ENCODE data around the gene MARCHF3. TPM values are rescaled to one million over a fixed set of nuclear protein-coding genes. Genes with fewer than 3 reads are reported as not detected.

Gene MARCHF3
- total RNA-seq, 1 experiment from 2014 or later = 16.1 TPM

GRCh38 chr5:126988021-126988569 lies 42.3 kb downstream of the MARCHF3 start:
- H3K4me1 Mint-ChIP-seq = peaks cover 34% of the 10 kb centered on the region
- H3K27ac Mint-ChIP-seq = peak overlapping the region; percentile 91
- H3K36me3 Mint-ChIP-seq = peaks cover 13% of the 10 kb centered on the region
- no peaks in the 10 kb centered on the region for H3K27me3 Mint-ChIP-seq (ENCODE audit: low read depth)
- ChIA-PET POLR2A (no interaction called here), CTCF (no interaction called here)
- no peak for ATAC-seq
- no peak for TF ChIP-seq ZNF138 (CRISPR knock-in tag; conservative IDR thresholded peaks at IDR 0.05)
- H3K4me3 Mint-ChIP-seq = no peak overlapping the region
- DNase-seq (ENCODE audit: low spot score) = no peak
- peaks cover 15% of the 10 kb centered on the region for H3K9me3 Mint-ChIP-seq

- DNase-seq (ENCODE audit: low spot score) (no peak), ATAC-seq (peak; percentile 36; the same call in 1 of the 2 replicates)
- Mint-ChIP-seq H3K27me3 (ENCODE audit: low read depth) (no peaks in the 10 kb centered on the region), H3K4me3 (no peak overlapping the region), H3K36me3 (peaks cover 13% of the 10 kb centered on the region), H3K9me3 (peaks cover 15% of the 10 kb centered on the region), H3K4me1 (peaks cover 34% of the 10 kb centered on the region), H3K27ac (peak overlapping the region; percentile 91)
- CTCF ChIA-PET = no interaction called here
- TF ChIP-seq FOXJ3 (CRISPR knock-in tag; IDR thresholded peaks at IDR 0.05; ENCODE audit: borderline replicate concordance) (no peak), ZNF317 (CRISPR knock-in tag; IDR thresholded peaks at IDR 0.05; ENCODE audit: borderline replicate concordance, low read depth) (no peak), ZBTB43 (CRISPR knock-in tag; IDR thresholded peaks at IDR 0.05) (no peak), PREB (CRISPR knock-in tag; IDR thresholded peaks at IDR 0.05; ENCODE audit: borderline replicate concordance) (no peak), CREB1 (CRISPR knock-in tag; IDR thresholded peaks at IDR 0.05) (no peak), IRF2 (CRISPR knock-in tag; IDR thresholded peaks at IDR 0.05; ENCODE audit: borderline replicate concordance, low read depth) (no peak), ATF3 (CRISPR knock-in tag; conservative IDR thresholded peaks at IDR 0.05) (no peak), ETV6 (CRISPR knock-in tag; IDR thresholded peaks at IDR 0.05) (no peak), USF2 (CRISPR knock-in tag; IDR thresholded peaks at IDR 0.05) (no peak), TEAD1 (CRISPR knock-in tag; IDR thresholded peaks at IDR 0.05) (no peak), OVOL2 (CRISPR knock-in tag; IDR thresholded peaks at IDR 0.05; ENCODE audit: borderline replicate concordance) (no peak), CTCF (IDR thresholded peaks at IDR 0.05) (no peak)
- TF ChIP-seq, protein P1, sequence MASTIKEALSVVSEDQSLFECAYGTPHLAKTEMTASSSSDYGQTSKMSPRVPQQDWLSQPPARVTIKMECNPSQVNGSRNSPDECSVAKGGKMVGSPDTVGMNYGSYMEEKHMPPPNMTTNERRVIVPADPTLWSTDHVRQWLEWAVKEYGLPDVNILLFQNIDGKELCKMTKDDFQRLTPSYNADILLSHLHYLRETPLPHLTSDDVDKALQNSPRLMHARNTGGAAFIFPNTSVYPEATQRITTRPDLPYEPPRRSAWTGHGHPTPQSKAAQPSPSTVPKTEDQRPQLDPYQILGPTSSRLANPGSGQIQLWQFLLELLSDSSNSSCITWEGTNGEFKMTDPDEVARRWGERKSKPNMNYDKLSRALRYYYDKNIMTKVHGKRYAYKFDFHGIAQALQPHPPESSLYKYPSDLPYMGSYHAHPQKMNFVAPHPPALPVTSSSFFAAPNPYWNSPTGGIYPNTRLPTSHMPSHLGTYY (CRISPR knock-in tag; IDR thresholded peaks at IDR 0.05) = no peak
- TF ChIP-seq, protein P2, sequence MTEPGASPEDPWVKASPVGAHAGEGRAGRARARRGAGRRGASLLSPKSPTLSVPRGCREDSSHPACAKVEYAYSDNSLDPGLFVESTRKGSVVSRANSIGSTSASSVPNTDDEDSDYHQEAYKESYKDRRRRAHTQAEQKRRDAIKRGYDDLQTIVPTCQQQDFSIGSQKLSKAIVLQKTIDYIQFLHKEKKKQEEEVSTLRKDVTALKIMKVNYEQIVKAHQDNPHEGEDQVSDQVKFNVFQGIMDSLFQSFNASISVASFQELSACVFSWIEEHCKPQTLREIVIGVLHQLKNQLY (CRISPR knock-in tag; IDR thresholded peaks at IDR 0.05) = no peak
- TF ChIP-seq, protein P3, sequence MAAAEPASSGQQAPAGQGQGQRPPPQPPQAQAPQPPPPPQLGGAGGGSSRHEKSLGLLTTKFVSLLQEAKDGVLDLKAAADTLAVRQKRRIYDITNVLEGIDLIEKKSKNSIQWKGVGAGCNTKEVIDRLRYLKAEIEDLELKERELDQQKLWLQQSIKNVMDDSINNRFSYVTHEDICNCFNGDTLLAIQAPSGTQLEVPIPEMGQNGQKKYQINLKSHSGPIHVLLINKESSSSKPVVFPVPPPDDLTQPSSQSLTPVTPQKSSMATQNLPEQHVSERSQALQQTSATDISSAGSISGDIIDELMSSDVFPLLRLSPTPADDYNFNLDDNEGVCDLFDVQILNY (CRISPR knock-in tag; IDR thresholded peaks at IDR 0.05) = no peak
- TF ChIP-seq, protein P4, sequence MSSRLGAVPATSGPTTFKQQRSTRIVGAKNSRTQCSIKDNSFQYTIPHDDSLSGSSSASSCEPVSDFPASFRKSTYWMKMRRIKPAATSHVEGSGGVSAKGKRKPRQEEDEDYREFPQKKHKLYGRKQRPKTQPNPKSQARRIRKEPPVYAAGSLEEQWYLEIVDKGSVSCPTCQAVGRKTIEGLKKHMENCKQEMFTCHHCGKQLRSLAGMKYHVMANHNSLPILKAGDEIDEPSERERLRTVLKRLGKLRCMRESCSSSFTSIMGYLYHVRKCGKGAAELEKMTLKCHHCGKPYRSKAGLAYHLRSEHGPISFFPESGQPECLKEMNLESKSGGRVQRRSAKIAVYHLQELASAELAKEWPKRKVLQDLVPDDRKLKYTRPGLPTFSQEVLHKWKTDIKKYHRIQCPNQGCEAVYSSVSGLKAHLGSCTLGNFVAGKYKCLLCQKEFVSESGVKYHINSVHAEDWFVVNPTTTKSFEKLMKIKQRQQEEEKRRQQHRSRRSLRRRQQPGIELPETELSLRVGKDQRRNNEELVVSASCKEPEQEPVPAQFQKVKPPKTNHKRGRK (CRISPR knock-in tag; IDR thresholded peaks at IDR 0.05; ENCODE audit: borderline replicate concordance) = no peak
- POLR2A ChIA-PET = no interaction called here
Measured at GRCh38 chr5:126987271-126987899, 43.0 kb downstream of the MARCHF3 start.

Measured in WTC11 (cell line).